GM18951 (cell line): ENCODE data around the gene FAR2.
"Not testable (repeated sequence)": the region's sequence is repeated elsewhere in the genome, so short reads cannot be mapped to it uniquely, and the experiment has no call there.

Source experiments
- POLR2A ChIP-seq: IDR thresholded peaks from 4 replicates; pipeline ENCODE4 v1.6.1; 2011; ENCODE audit warnings: mild to moderate bottlenecking; ENCODE audit not compliant: insufficient read length, insufficient read depth; ENCODE audit errors: extremely low read depth
- in situ Hi-C: fragments of 300-500 bp; cut with MboI; formaldehyde crosslinking; loops from one replicate; pipeline ENCODE4 v1.12.0; 2022; ENCODE audit warnings: low sequenced_read_pairs, mixed read lengths, inconsistent platforms; ENCODE audit not compliant: unreplicated experiment

Gene FAR2

GRCh38 chr12:29164477-29165393, 15.7 kb downstream of the FAR2 start:
- in situ Hi-C loops = no loop called here
- no peak for TF ChIP-seq POLR2A

- TF ChIP-seq POLR2A = no peak
- in situ Hi-C loops = no loop called here
Measured at GRCh38 chr12:29167445-29167844, 18.4 kb downstream of the FAR2 start.

GRCh38 chr12:29167988-29168387, 18.9 kb downstream of the FAR2 start:
- TF ChIP-seq POLR2A = no peak
- in situ Hi-C loops = no loop called here

GRCh38 chr12:29169978-29170377, 20.9 kb downstream of the FAR2 start:
- in situ Hi-C loops = not testable (repeated sequence)

- in situ Hi-C loops = not testable (repeated sequence)
Measured at GRCh38 chr12:29170478-29171084, 21.5 kb downstream of the FAR2 start.

GRCh38 chr12:29171421-29172258, 22.6 kb downstream of the FAR2 start:
- in situ Hi-C loops = no loop called here
- no peak for TF ChIP-seq POLR2A

- in situ Hi-C loops = no loop called here
- no peak for TF ChIP-seq POLR2A
Measured at GRCh38 chr12:29176941-29177340, 27.9 kb downstream of the FAR2 start.

GRCh38 chr12:29182247-29182646, 33.2 kb downstream of the FAR2 start:
- in situ Hi-C loops = not testable (repeated sequence)

- TF ChIP-seq POLR2A = no peak
- in situ Hi-C loops = no loop called here
Measured at GRCh38 chr12:29187756-29188155, 38.7 kb downstream of the FAR2 start.

- TF ChIP-seq POLR2A = no peak
- in situ Hi-C loops = no loop called here
Measured at GRCh38 chr12:29191267-29191850, 42.3 kb downstream of the FAR2 start.

- no peak for TF ChIP-seq POLR2A
- in situ Hi-C loops = no loop called here
Measured at GRCh38 chr12:29198901-29199300, 49.8 kb downstream of the FAR2 start.

- TF ChIP-seq POLR2A = no peak
- in situ Hi-C loops = no loop called here
Measured at GRCh38 chr12:29200586-29200985, 51.5 kb downstream of the FAR2 start.

GRCh38 chr12:29201296-29201695, 52.2 kb downstream of the FAR2 start:
- no peak for TF ChIP-seq POLR2A
- in situ Hi-C loops = no loop called here
